ENCODE measurements around the gene NPBWR2. TPM values are rescaled to one million over a fixed set of nuclear protein-coding genes. Genes with fewer than 3 reads are reported as not detected.
A peak's percentile ranks its signal among the peaks of the same experiment; 100 is the strongest.

Gene NPBWR2
- polyA plus RNA-seq, 3 donors, result not detected

DNA sequence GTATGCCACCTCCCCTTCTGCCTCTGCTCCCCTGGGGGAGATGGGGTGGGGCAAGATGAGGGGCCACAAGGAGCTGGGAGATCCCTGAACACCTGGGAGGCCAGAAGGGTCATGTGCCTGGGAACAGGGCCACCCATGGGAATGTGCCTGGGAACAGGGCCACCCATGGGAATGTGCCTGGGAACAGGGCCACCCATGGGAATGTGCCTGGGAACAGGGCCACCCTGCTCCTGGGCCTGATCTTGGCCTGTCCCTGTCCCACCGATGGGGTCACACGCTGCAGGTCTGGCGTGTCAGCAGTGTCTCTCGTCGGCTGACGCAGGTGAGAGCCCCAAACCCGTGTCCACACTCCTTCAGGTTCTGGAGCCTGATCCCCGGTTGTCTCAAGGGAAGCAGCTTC lies 32.4 kb downstream of the NPBWR2 start:
- Histone ChIP-seq H3K79me2 (ENCODE audit: insufficient read depth, low read length) (peaks cover 60% of the 10 kb centered on the region), H4K20me1 (ENCODE audit: insufficient read depth, low read length) (peaks cover 95% of the 10 kb centered on the region), H3K9me3 (replicated peaks in 1 of 2; ENCODE audit: control insufficient read depth in 1 of 2, insufficient read depth in 1 of 2, low read length in 2 of 2) (no peaks in the 10 kb centered on the region), H2AFZ (ENCODE audit: insufficient read depth, low read depth, low read length, poor library complexity, severe bottlenecking) (no peak overlapping the region), H3K4me1 (ENCODE audit: control insufficient read depth in 1 of 2, insufficient read depth in 2 of 2, low read length in 2 of 2) (peaks cover 21 to 45% of the 10 kb centered on the region in 2 donors), H3K4me2 (replicated peaks; ENCODE audit: extremely low read depth, low read length, poor library complexity, severe bottlenecking) (peak overlapping the region; percentile 44), H3K4me3 (replicated peaks in 1 of 3; ENCODE audit: low read depth in 2 of 3, low read length in 3 of 3) (no peak overlapping the region), H3K9ac (ENCODE audit: insufficient read depth, low read length, poor library complexity, severe bottlenecking) (no peak overlapping the region), H3K36me3 (replicated peaks in 1 of 2; ENCODE audit: control insufficient read depth in 1 of 2, insufficient read depth in 2 of 2, low read length in 2 of 2) (peaks cover 43 to 46% of the 10 kb centered on the region in 2 donors), H3K27ac (ENCODE audit: low read depth in 1 of 2, low read length in 2 of 2) (peak overlapping the region; percentile 2 to 48), H3K27me3 (ENCODE audit: control insufficient read depth in 2 of 2, insufficient read depth in 2 of 2, low read length in 2 of 2) (no peaks in the 10 kb centered on the region)
- peaks cover 29% of the 10 kb centered on the region for H3K4me1 Mint-ChIP-seq
- no peak overlapping the region for H3K4me3 Mint-ChIP-seq
- 94% methylated on average over 8 of the region's 8 CpGs for WGBS (ENCODE audit: insufficient coverage)
- no peaks in the 10 kb centered on the region for H3K9me3 Mint-ChIP-seq
- H3K27me3 Mint-ChIP-seq (ENCODE audit: low read depth in 3 of 3), result no peaks in the 10 kb centered on the region
- H3K27ac Mint-ChIP-seq, result peak overlapping the region in 1 of 7 donors; percentile 36
- peaks cover 32 to 51% of the 10 kb centered on the region in 2 donors for H3K36me3 Mint-ChIP-seq
- intact Hi-C loops (cut with micrococcal nuclease), result no loop called here
- DNase-seq, result no peak
- TF ChIP-seq, protein P1, sequence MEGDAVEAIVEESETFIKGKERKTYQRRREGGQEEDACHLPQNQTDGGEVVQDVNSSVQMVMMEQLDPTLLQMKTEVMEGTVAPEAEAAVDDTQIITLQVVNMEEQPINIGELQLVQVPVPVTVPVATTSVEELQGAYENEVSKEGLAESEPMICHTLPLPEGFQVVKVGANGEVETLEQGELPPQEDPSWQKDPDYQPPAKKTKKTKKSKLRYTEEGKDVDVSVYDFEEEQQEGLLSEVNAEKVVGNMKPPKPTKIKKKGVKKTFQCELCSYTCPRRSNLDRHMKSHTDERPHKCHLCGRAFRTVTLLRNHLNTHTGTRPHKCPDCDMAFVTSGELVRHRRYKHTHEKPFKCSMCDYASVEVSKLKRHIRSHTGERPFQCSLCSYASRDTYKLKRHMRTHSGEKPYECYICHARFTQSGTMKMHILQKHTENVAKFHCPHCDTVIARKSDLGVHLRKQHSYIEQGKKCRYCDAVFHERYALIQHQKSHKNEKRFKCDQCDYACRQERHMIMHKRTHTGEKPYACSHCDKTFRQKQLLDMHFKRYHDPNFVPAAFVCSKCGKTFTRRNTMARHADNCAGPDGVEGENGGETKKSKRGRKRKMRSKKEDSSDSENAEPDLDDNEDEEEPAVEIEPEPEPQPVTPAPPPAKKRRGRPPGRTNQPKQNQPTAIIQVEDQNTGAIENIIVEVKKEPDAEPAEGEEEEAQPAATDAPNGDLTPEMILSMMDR (IDR thresholded peaks at IDR 0.05), result no peak

DNA sequence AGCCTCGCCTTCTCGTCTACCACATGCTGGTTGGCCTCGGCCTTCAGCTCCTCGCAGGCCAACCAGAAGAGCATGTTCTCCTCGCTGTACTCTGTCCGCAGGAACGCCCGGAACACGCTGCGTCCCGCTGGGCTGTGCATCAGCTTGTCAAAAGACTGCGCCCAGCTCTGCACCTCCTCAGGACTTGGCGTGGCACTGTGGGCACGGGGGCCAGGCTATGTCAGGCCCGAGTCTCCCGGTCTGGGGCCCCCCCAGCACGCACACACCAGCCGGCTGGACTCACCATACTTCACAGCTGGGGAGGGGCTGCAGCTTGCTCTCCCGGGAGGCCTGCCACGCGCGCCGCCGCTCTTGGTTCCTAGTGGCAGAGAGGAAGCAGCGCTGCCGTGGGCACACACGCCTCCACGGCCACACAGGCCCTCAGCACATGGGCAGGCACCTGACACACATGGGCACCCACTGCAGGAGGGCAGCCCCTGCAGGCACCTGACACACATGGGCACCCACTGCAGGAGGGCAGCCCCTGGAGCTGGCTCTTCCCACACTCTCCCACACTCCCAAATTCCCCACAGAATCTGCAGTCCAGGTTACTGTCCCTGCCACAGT lies 33.1 kb downstream of the NPBWR2 start:
- Histone ChIP-seq H3K9me3 (replicated peaks in 1 of 2; ENCODE audit: control insufficient read depth in 1 of 2, insufficient read depth in 1 of 2, low read length in 2 of 2) (no peaks in the 10 kb centered on the region), H3K27me3 (ENCODE audit: control insufficient read depth in 2 of 2, insufficient read depth in 2 of 2, low read length in 2 of 2) (no peaks in the 10 kb centered on the region), H2AFZ (ENCODE audit: insufficient read depth, low read depth, low read length, poor library complexity, severe bottlenecking) (no peak overlapping the region), H3K36me3 (replicated peaks in 1 of 2; ENCODE audit: control insufficient read depth in 1 of 2, insufficient read depth in 2 of 2, low read length in 2 of 2) (peaks cover 43 to 46% of the 10 kb centered on the region in 2 donors), H4K20me1 (ENCODE audit: insufficient read depth, low read length) (peaks cover 100% of the 10 kb centered on the region), H3K4me3 (replicated peaks in 1 of 3; ENCODE audit: low read depth in 2 of 3, low read length in 3 of 3) (no peak overlapping the region), H3K4me1 (ENCODE audit: control insufficient read depth in 1 of 2, insufficient read depth in 2 of 2, low read length in 2 of 2) (peaks cover 21 to 45% of the 10 kb centered on the region in 2 donors), H3K79me2 (ENCODE audit: insufficient read depth, low read length) (peaks cover 58% of the 10 kb centered on the region), H3K4me2 (replicated peaks; ENCODE audit: extremely low read depth, low read length, poor library complexity, severe bottlenecking) (no peak overlapping the region), H3K9ac (ENCODE audit: insufficient read depth, low read length, poor library complexity, severe bottlenecking) (no peak overlapping the region), H3K27ac (ENCODE audit: low read depth in 1 of 2, low read length in 2 of 2) (no peak overlapping the region)
- DNase-seq, result no peak
- WGBS (ENCODE audit: insufficient coverage), result 88% methylated on average over 28 of the region's 28 CpGs
- Mint-ChIP-seq H3K27ac (no peak overlapping the region), H3K36me3 (peaks cover 32 to 51% of the 10 kb centered on the region in 2 donors), H3K27me3 (ENCODE audit: low read depth in 3 of 3) (no peaks in the 10 kb centered on the region), H3K4me1 (peaks cover 29% of the 10 kb centered on the region), H3K9me3 (no peaks in the 10 kb centered on the region), H3K4me3 (no peak overlapping the region)
- TF ChIP-seq, protein P1 (IDR thresholded peaks at IDR 0.05), result no peak
- intact Hi-C loops (cut with micrococcal nuclease), result no loop called here
